Measurements from ENCODE around the gene NUP43.
"Not testable (repeated sequence)": the region's sequence is repeated elsewhere in the genome, so short reads cannot be mapped to it uniquely, and the experiment has no call there.

Gene NUP43

DNA sequence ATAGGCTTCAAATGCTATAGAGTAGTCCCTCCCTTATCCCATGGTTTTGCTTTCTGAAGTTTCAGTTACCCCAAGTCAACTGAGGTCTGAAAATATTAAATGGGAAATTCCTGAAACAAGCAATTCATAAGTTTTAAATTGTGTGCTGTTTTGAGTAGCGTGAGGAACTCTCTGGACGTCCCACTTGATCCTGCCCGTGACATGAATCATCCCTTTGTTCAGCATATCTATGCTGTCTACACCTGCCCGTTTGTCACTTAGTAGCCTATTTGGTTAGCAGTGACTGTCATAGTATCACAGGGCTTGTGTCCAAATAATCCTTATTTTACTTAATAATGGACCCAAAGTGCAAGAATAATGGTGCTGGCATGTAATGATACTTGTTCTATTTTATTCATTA is 8.2 kb upstream of the NUP43 start:
- no peak overlapping the region for H3K27ac ChIP-seq (ENCODE audit: low read length)

GRCh38 chr6:149753374-149753637 is 7.0 kb upstream of the NUP43 start:
- Histone ChIP-seq H4K20me1 (ENCODE audit: insufficient read depth, low read length) (peaks cover 36% of the 10 kb centered on the region), H3K36me3 (ENCODE audit: insufficient read depth, low read length) (peaks cover 13% of the 10 kb centered on the region), H3K79me2 (ENCODE audit: insufficient read depth, low read length) (peaks cover 86% of the 10 kb centered on the region), H3K4me1 (ENCODE audit: insufficient read depth, low read length) (peaks cover 38% of the 10 kb centered on the region)
- H3K4me3 ChIP-seq (ENCODE audit: low read depth in 1 of 2, low read length in 2 of 2); DNase-seq; H3K4me2 ChIP-seq (ENCODE audit: insufficient read depth, low read length); H3K27ac ChIP-seq (ENCODE audit: low read length); H3K27me3 ChIP-seq (ENCODE audit: insufficient read depth, low read length, poor library complexity); ATAC-seq (ENCODE audit: insufficient read depth, low read depth); H2AFZ ChIP-seq (ENCODE audit: low read depth, low read length); H3K9ac ChIP-seq (ENCODE audit: low read depth, low read length); H3K9me3 ChIP-seq (ENCODE audit: insufficient read depth, low read length, severe bottlenecking): not testable (repeated sequence)

More for the DNA sequence above, 8.2 kb upstream of the NUP43 start:
- Histone ChIP-seq H4K20me1 (ENCODE audit: insufficient read depth, low read length) (peaks cover 36% of the 10 kb centered on the region), H3K9ac (ENCODE audit: low read depth, low read length) (no peak overlapping the region), H3K4me2 (ENCODE audit: insufficient read depth, low read length) (peak overlapping the region; percentile 12; the same call in 1 of the 2 replicates), H3K9me3 (ENCODE audit: insufficient read depth, low read length, severe bottlenecking) (no peaks in the 10 kb centered on the region), H3K4me3 (ENCODE audit: low read depth in 1 of 2, low read length in 2 of 2) (no peak overlapping the region), H2AFZ (ENCODE audit: low read depth, low read length) (no peak overlapping the region), H3K79me2 (ENCODE audit: insufficient read depth, low read length) (peaks cover 98% of the 10 kb centered on the region), H3K4me1 (ENCODE audit: insufficient read depth, low read length) (peaks cover 33% of the 10 kb centered on the region), H3K36me3 (ENCODE audit: insufficient read depth, low read length) (peaks cover 13% of the 10 kb centered on the region), H3K27me3 (ENCODE audit: insufficient read depth, low read length, poor library complexity) (no peaks in the 10 kb centered on the region)
- DNase-seq (no peak), ATAC-seq (ENCODE audit: insufficient read depth, low read depth) (no peak)
- no peak for TF ChIP-seq CTCF (IDR thresholded peaks at IDR 0.05; ENCODE audit: borderline replicate concordance, extremely low read depth, low read length, poor library complexity, severe bottlenecking)
- no peak for TF ChIP-seq EZH2 (IDR thresholded peaks at IDR 0.05; ENCODE audit: borderline replicate concordance, low read depth, low read length, severe bottlenecking)

GRCh38 chr6:149752600-149753373 is 6.5 kb upstream of the NUP43 start:
- DNase-seq = no peak
- no peak overlapping the region for H2AFZ ChIP-seq (ENCODE audit: low read depth, low read length)
- H3K36me3 ChIP-seq (ENCODE audit: insufficient read depth, low read length) = peaks cover 13% of the 10 kb centered on the region
- H3K27me3 ChIP-seq (ENCODE audit: insufficient read depth, low read length, poor library complexity) = no peaks in the 10 kb centered on the region
- ATAC-seq (ENCODE audit: insufficient read depth, low read depth) = no peak
- peaks cover 36% of the 10 kb centered on the region for H4K20me1 ChIP-seq (ENCODE audit: insufficient read depth, low read length)
- H3K9ac ChIP-seq (ENCODE audit: low read depth, low read length) = no peak overlapping the region
- no peaks in the 10 kb centered on the region for H3K9me3 ChIP-seq (ENCODE audit: insufficient read depth, low read length, severe bottlenecking)
- no peak overlapping the region for H3K27ac ChIP-seq (ENCODE audit: low read length)
- peaks cover 38% of the 10 kb centered on the region for H3K4me1 ChIP-seq (ENCODE audit: insufficient read depth, low read length)
- TF ChIP-seq CTCF (IDR thresholded peaks at IDR 0.05; ENCODE audit: borderline replicate concordance, extremely low read depth, low read length, poor library complexity, severe bottlenecking) (no peak), EZH2 (IDR thresholded peaks at IDR 0.05; ENCODE audit: borderline replicate concordance, low read depth, low read length, severe bottlenecking) (no peak)
- H3K4me2 ChIP-seq (ENCODE audit: insufficient read depth, low read length) = peak overlapping the region; percentile 86; the same call in 1 of the 2 replicates
- H3K4me3 ChIP-seq (ENCODE audit: low read depth in 1 of 2, low read length in 2 of 2) = no peak overlapping the region
- H3K79me2 ChIP-seq (ENCODE audit: insufficient read depth, low read length) = peaks cover 83% of the 10 kb centered on the region

- H3K4me3 ChIP-seq (ENCODE audit: low read depth in 1 of 2, low read length in 2 of 2); H2AFZ ChIP-seq (ENCODE audit: low read depth, low read length); DNase-seq; H3K27me3 ChIP-seq (ENCODE audit: insufficient read depth, low read length, poor library complexity); ATAC-seq (ENCODE audit: insufficient read depth, low read depth); H3K27ac ChIP-seq (ENCODE audit: low read length); H3K9ac ChIP-seq (ENCODE audit: low read depth, low read length); H3K9me3 ChIP-seq (ENCODE audit: insufficient read depth, low read length, severe bottlenecking): not testable (repeated sequence)
- peaks cover 75% of the 10 kb centered on the region for H3K79me2 ChIP-seq (ENCODE audit: insufficient read depth, low read length)
- peaks cover 41% of the 10 kb centered on the region for H3K4me1 ChIP-seq (ENCODE audit: insufficient read depth, low read length)
- peak overlapping the region; percentile 86 for H3K4me2 ChIP-seq (ENCODE audit: insufficient read depth, low read length)
- peaks cover 13% of the 10 kb centered on the region for H3K36me3 ChIP-seq (ENCODE audit: insufficient read depth, low read length)
- peaks cover 33% of the 10 kb centered on the region for H4K20me1 ChIP-seq (ENCODE audit: insufficient read depth, low read length)
Observed at GRCh38 chr6:149751920-149752319, 5.6 kb upstream of the NUP43 start.

All from DND-41 (cell line).